ENCODE data around the gene GIGYF2. TPM values are rescaled to one million over a fixed set of nuclear protein-coding genes. Genes with fewer than 3 reads are reported as not detected.

GIGYF2 gene
- total and polyA plus RNA-seq, 2 of the 13 experiments (the other 11 are each of a cell fraction or from before 2014, with no cell fraction given): 44.9 to 73.5 TPM

- 0 out of 2 replicates have a peak, but pooled peaks have one; percentile 58 for TF ChIP-seq KIAA2018 (CRISPR knock-in tag; IDR thresholded peaks at IDR 0.05; ENCODE audit: borderline replicate concordance)
- TF ChIP-seq ZNF430 (CRISPR knock-in tag; IDR thresholded peaks at IDR 0.05): no peak
- peak; percentile 64; the same call in 1 of the 2 replicates for TF ChIP-seq ARID5B (CRISPR knock-in tag; IDR thresholded peaks at IDR 0.05)
- 0 out of 2 replicates have a peak, but pooled peaks have one; percentile 61 for TF ChIP-seq PAWR (CRISPR knock-in tag; IDR thresholded peaks at IDR 0.05; ENCODE audit: borderline replicate concordance)
- no peak for TF ChIP-seq HOXA5 (CRISPR knock-in tag; IDR thresholded peaks at IDR 0.05)
- peak; percentile 74; the same call in 1 of the 2 replicates for TF ChIP-seq RCOR2 (CRISPR knock-in tag; IDR thresholded peaks at IDR 0.05)
- TF ChIP-seq ZBTB3 (CRISPR knock-in tag; IDR thresholded peaks at IDR 0.05; ENCODE audit: borderline replicate concordance, low read depth): no peak; the same call in 1 of the 2 replicates
- no peak; the same call in 1 of the 2 replicates for TF ChIP-seq EEA1 (CRISPR knock-in tag; IDR thresholded peaks at IDR 0.05; ENCODE audit: borderline replicate concordance)
- no peak for TF ChIP-seq WIZ (CRISPR knock-in tag; IDR thresholded peaks at IDR 0.05)
- TF ChIP-seq NPAS2 (CRISPR knock-in tag; IDR thresholded peaks at IDR 0.05; ENCODE audit: borderline replicate concordance): no peak
- no peak; the same call in 1 of the 2 replicates for TF ChIP-seq EHMT2 (IDR thresholded peaks at IDR 0.05; ENCODE audit: borderline replicate concordance, low read depth, low read length)
- no peak for TF ChIP-seq ZNF616 (CRISPR knock-in tag; IDR thresholded peaks at IDR 0.05; ENCODE audit: low read depth)
- TF ChIP-seq MTF2 (CRISPR knock-in tag; IDR thresholded peaks at IDR 0.05; ENCODE audit: borderline replicate concordance): no peak; the same call in 1 of the 2 replicates
- no peak for TF ChIP-seq ZNF576 (CRISPR knock-in tag; IDR thresholded peaks at IDR 0.05)
- no peak for TF ChIP-seq ZNF841 (CRISPR knock-in tag; IDR thresholded peaks at IDR 0.05; ENCODE audit: borderline replicate concordance)
Observed at GRCh38 chr2:232871835-232872736, 175.0 kb downstream of the GIGYF2 start (continued).
